GM10847 (cell line): Measurements from ENCODE around the gene EPHA5.

ENCODE experiments used
- POLR2A ChIP-seq: IDR thresholded peaks from 2 replicates; pipeline ENCODE4 v1.6.1; 2011; ENCODE audit not compliant: insufficient read length; ENCODE audit errors: extremely low read depth

The EPHA5 gene

DNA sequence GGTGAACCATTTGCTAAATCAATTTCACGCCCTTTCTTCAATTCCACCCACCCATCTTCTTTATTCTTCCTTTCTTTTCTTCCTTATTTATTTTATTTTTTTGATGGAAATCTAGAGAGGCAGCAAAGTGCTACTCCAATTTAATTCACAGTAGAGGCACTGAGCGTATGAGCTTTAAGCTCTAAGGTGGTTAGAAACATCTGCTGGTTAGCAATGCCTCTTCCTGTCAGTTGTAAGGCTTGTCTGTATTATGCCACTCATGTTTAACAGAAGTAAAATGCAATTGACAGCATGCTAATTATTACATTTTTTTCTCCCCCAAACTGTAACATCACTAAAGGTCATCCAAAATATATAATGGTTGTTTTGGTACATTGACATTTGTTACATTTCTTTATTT is 103.8 kb downstream of the EPHA5 start:
- TF ChIP-seq POLR2A = no peak

DNA sequence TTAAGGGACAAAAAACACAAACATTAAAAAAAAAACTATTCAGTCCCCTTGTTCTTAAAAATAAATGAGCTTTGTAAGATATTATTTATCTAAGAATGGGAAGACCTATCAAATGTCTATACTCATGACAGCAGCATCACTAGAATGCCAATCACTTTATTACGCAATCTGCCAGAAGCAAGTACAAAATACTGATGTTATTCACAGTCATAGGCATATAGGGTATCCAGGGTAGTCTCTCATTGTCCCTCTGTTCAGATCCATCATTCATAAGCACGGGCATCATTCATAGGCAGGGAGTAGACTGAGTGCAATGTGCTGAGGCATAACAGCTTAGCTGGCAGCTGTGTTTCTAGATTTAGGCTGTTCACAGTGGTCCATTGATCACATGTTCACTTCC is 109.1 kb downstream of the EPHA5 start:
- TF ChIP-seq POLR2A = no peak

DNA sequence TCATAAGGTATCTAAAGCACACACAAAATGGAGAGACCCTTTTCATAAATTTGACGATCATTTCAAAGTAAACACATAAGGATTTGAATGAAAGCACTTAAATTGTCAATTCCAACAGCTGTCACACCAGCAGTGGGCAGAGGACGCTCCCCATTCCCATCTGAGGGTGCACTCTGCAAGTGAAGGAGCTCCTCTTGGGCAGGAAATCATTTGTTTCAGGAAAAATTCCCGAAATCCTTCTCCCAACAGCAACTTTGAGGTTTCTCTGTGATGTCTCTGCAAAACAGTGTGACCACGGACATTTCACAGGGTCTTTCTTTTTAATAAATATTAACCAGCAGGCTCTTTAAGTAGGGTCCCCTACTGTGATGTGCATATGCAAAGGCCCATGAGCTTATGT is 111.0 kb downstream of the EPHA5 start:
- TF ChIP-seq POLR2A = no peak

DNA sequence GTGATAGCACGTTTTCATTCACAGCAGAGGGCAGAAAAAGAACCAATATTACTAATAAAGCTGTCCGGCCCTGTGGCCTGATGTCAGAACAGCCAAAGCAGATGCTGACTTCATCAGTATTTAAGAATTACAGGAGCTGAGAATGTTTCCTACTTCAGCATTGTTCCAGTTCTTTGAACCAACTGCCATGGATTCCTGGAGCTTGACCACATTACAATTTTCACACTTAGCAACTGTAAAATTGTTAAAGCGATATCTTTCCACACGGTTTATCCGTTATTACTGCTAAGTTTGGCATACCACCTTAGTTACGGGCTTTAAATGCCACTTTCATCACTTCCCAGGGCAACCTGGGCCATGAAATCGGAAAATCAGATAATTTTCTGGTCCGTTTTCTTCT is 118.2 kb downstream of the EPHA5 start:
- TF ChIP-seq POLR2A = no peak

DNA sequence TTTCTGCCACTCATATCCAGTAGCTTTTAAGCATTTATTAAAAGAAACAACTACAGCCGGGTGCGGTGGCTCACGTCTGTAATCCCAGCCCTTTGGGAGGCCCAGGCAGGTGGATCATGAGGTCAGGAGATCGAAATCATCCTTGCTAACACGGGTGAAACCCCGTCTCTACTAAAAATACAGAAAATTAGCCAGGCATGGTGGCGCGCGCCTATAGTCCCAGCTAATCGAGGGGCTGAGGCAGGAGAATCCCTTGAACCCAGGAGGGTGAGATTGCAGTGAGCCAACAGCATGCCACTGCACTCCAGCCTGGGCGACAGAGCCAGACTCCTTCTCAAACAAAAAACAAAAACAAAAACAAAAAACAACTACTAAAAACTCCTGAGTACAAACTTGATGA is 119.8 kb downstream of the EPHA5 start:
- TF ChIP-seq POLR2A = no peak

DNA sequence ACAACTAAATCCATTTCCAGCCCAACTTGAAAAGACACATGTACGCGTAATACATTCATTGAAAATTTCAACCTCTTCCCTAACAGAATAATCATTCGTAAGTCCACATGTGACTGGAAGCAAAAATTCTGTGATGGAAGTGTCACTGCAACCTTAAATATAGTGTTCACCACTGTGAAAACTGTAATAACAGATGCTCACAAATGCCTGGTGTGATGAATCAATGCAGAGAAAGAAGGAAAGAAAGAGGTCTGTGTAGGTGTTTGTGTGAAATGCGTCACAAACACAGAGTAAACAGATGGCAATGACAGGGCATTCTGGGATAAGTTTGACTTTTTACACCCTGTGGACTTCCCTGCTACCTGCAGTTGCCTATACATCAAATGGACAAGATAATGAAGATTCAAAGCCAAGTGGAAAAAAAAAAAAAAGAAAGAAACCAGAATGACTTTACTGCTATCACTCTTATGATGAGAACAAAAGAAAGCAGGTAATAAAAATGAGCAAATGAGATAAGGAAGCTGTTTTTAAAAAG is 123.3 kb downstream of the EPHA5 start:
- no peak for TF ChIP-seq POLR2A

DNA sequence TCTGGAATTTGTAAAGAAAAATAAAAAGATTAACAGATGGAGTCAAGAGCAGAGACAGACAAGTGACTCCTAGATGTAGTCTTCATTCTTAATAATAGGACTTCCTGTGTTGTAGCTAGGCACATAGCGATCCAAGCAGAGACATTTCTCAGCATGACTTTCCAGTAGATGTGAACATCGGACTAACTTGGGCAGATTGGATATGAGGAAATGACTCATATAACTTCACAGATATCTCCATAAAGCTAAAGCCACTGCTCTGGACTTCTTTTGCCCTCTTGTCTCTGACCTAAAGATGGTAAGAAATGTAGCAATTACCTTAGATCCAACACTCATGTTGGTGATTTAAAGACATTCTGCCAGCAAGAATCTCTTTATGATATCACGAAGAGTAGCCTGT is 131.7 kb downstream of the EPHA5 start:
- TF ChIP-seq POLR2A = no peak

DNA sequence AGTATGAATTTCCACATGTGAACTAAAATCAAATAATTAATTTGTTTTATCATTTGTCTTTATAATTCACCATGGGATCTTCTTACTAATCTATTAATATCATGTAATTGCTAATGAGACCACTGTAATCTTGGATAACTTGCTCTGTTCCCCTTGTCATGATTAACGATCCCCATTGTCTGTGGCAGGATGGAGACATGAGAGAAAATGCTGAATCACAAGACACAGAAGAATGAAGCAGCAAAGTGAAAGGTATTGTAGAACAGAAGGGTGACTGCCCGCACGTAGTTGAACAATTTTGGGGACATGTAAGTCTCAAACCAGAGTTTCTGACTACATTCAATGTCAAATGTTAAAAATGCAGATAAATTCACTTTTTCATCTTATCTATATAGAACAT is 135.2 kb downstream of the EPHA5 start:
- no peak for TF ChIP-seq POLR2A

DNA sequence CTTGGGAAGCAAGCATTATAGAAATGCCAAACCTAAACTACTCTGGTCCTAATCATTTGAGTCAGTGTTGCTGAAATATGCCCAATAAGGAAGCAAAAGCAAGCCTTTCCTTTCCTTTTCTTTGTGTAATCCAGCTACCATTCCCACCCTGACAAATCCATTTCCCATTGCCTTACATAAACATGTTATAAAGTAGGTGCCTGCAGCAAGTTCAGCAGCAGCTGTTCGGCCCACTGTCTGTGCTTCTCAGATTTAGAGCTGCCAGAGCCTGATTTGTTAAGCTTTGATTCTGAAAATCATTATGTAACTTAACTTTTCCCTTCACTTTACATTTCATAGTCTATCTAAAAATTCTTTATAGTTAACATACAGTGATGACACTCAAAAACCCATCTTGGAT is 148.6 kb downstream of the EPHA5 start:
- TF ChIP-seq POLR2A = no peak

DNA sequence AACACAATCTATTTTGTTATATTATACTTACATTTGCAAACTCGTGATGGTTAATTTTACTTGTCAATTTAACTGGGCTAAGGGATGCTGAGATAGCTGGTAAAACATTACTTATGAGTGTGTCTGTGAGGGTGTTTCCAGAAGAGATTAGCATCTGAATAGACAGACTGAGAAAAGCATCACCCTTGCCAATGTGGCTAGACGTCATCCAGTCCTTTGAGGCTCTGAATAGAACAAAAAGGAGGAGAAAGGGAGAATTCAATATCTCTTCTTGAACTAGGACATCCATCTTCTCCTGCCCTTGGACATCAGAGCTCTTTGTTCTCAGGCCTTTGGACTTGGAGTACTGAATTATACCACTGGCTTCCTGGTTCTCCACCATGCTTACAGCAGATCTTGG is 154.6 kb downstream of the EPHA5 start:
- no peak for TF ChIP-seq POLR2A

DNA sequence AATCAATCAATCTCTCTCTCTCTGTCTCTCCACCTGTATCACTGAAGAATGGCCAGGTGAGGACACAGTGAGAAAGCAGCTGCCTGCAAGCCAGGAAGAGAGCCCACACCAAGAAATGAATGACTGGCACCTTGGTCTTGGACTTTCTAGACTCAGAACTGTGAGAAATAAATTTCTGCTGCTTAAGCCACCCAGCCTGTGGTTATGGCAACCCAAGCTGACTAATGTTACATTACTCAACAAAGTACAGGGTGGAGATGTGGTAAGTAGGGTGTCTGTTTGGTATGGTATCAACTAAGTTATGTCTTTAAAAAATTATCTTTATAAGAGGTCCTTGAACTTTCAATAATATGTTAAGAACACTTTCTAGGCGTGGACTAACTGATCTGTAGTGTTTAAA is 159.3 kb downstream of the EPHA5 start:
- no peak for TF ChIP-seq POLR2A

DNA sequence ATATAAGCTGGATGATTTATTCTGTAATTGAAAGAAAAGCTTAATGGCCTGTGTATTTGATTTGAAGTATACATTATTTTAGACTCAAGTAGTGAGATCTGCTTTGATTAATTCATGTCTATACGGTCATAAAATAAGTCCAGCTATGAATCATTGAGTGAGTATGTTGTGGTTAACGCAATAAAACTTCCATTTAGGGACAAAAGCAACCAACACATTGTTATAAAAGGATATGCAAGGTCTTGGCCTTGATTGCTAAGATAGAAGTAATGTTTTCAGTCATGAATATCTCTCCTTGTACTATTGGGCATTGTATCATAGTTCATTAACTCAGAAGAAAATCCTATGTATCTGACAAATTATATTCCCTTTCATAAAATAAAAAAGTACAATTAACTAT is 162.1 kb downstream of the EPHA5 start:
- no peak for TF ChIP-seq POLR2A

DNA sequence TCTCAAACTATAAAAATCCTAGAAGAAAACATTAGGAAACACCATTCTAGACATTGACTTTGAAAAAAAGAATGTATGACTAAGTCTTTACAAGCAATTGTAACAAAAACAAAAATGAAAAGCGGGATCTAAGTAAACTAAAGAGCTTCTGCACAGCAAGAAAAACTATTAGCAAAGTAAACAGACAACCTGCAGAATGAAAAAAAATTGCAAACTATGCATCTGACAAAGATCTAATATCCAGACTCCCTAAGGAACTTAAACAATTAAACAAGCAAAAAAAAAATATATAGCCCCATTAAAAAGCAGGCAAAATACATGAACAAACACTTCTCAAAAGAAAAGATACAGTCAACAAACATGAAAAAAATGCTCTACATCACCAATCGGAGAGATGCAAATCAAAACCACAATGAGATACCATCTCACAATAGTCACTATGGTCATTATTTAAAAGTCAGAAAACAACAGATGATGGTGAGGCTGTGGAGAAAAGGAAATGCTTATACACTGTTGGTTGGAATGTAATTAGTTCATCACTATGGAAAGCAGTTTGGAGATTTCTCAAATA is 168.1 kb downstream of the EPHA5 start:
- TF ChIP-seq POLR2A = no peak

DNA sequence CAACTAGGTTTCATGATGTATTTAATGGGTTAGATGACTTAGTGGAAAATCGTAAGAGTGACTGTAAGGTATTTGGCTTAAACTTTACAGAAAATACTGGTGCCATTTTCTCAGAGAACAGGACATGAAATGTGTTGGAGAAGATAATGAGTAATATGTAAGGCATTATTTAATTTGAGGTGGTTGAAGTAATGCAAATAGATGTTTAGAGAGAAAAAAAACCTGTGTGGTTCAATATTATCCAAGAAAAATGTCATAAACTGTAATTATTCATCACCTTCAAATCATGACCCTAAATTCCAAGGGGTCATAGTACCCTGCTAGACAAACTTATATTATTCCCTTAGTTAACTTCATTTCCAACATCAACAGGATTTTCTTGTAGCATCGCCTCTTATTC is 171.7 kb downstream of the EPHA5 start:
- no peak for TF ChIP-seq POLR2A

DNA sequence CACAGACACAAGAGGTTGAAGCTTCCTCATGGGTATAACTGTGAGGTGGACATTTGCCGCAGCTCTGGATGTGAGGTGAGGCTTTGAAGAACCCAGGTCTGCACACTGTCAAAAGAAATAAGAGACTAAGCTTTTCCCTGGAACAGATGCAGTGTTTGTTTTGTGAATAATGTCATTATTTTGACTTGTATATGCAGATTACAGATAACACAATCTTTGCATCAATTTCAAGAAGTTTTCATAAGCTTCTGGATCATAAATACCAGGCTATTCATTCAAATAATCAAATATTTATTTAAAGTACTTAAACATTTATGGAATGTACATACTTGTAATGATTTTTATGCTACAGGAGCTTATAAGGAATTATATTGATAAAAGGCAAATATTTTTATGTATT is 174.8 kb downstream of the EPHA5 start:
- no peak for TF ChIP-seq POLR2A

DNA sequence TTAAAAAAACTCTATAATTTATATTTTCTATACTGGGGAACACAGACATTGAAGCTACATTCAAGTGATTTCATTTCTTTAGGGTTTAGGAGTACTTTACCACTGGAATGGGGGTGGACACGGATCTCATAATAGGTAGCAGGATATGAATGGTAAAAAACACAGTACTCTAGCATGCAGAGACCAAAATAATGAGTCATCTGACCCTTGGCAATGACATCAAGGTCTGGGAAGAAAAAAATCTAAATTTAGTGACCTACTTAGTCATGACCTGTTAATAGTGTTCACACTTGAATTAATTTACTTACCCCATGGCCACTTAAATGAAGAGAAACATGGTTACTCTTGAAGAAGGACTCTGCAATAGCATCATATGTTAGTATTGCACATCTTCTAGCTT is 187.9 kb downstream of the EPHA5 start:
- no peak for TF ChIP-seq POLR2A

DNA sequence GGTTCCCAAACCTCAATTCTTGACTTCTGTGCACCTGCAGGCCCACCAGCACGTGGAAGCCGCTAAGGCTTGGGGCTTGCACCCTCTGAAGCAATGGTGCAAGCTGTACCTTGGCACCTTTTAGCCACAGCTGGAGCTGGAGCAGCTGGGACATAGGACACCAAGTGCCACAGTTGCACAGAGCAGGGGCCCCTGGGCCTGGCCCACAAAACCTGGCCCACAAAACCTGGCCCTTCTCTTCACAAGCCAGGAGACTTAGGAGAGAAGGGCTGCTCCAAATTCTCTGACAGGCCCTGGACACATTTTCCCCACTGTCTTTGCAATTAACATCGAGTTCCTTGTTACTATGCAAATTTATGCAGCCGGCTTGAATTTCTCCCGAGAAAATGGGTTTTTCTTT is 197.8 kb downstream of the EPHA5 start:
- no peak for TF ChIP-seq POLR2A
